ENCODE results near the gene BACE1.

- no peak for TF ChIP-seq CTCF (IDR thresholded peaks at IDR 0.05; ENCODE audit: poor library complexity, severe bottlenecking)
- no peak for TF ChIP-seq TAF1 (IDR thresholded peaks at IDR 0.05; ENCODE audit: low read depth)
- no peak for TF ChIP-seq POLR2AphosphoS5 (IDR thresholded peaks at IDR 0.05)
- TF ChIP-seq RAD21 (conservative IDR thresholded peaks at IDR 0.05), result no peak
- TF ChIP-seq SMC3 (conservative IDR thresholded peaks at IDR 0.05; ENCODE audit: poor library complexity), result no peak
- TF ChIP-seq EZH2 (IDR thresholded peaks at IDR 0.05; ENCODE audit: borderline replicate concordance, insufficient read depth, low read length, poor library complexity, severe bottlenecking), result no peak
- no peak for TF ChIP-seq REST (IDR thresholded peaks at IDR 0.05; ENCODE audit: borderline replicate concordance)
- TF ChIP-seq MXI1 (conservative IDR thresholded peaks at IDR 0.05; ENCODE audit: poor library complexity, severe bottlenecking), result no peak
- no peak for TF ChIP-seq EP300 (conservative IDR thresholded peaks at IDR 0.05; ENCODE audit: poor library complexity, severe bottlenecking)
Observed at GRCh38 chr11:117278347-117278746, 37.7 kb downstream of the BACE1 start.

All from neural cell (in vitro differentiated cells).